SKM-1 treated with dmso at 0.1 percent for 144 hours (cell line): Measurements from ENCODE around the gene SLC22A12.
"Not testable (repeated sequence)": the region's sequence is repeated elsewhere in the genome, so short reads cannot be mapped to it uniquely, and the experiment has no call there.

Experiments
- DNase-seq: peaks from one replicate; lab custom pipeline; 2025; ENCODE audit not compliant: unreplicated experiment; lab: John Stamatoyannopoulos, UW

Gene SLC22A12

GRCh38 chr11:64590763-64591221, at the start of gene SLC22A12:
Gene SLC22A12 (plus strand): TSS chr11:64591220. CDS start chr11:64591557, 337 bp downstream.
- no peak for DNase-seq

GRCh38 chr11:64542172-64543125, 48.6 kb upstream of the SLC22A12 start:
- DNase-seq: no peak

- no peak for DNase-seq
These were observed 47.2 kb upstream of the SLC22A12 start for GRCh38 chr11:64543818-64544217.

- DNase-seq: no peak
These were observed 46.3 kb upstream of the SLC22A12 start for GRCh38 chr11:64544616-64545296.

- no peak for DNase-seq
These were observed 45.4 kb upstream of the SLC22A12 start for GRCh38 chr11:64545619-64546018.

- no peak for DNase-seq
These were observed 44.8 kb upstream of the SLC22A12 start for GRCh38 chr11:64546176-64546575.

- no peak for DNase-seq
These were observed 44.4 kb upstream of the SLC22A12 start for GRCh38 chr11:64546600-64546999.

- DNase-seq: no peak
These were observed 41.1 kb upstream of the SLC22A12 start for GRCh38 chr11:64549969-64550368.

- DNase-seq: peak; percentile 27
These were observed 37.3 kb upstream of the SLC22A12 start for GRCh38 chr11:64553554-64554201.

- no peak for DNase-seq
These were observed 34.8 kb upstream of the SLC22A12 start for GRCh38 chr11:64556044-64556720.

- DNase-seq: no peak
These were observed 34.2 kb upstream of the SLC22A12 start for GRCh38 chr11:64556721-64557250.

- DNase-seq: no peak
These were observed 32.8 kb upstream of the SLC22A12 start for GRCh38 chr11:64558065-64558745.

GRCh38 chr11:64558869-64559268, 32.2 kb upstream of the SLC22A12 start:
- DNase-seq: no peak

- no peak for DNase-seq
These were observed 31.5 kb upstream of the SLC22A12 start for GRCh38 chr11:64559351-64560138.

- DNase-seq: no peak
These were observed 30.8 kb upstream of the SLC22A12 start for GRCh38 chr11:64560139-64560771.

GRCh38 chr11:64560941-64561340, 30.1 kb upstream of the SLC22A12 start:
- DNase-seq: no peak

- DNase-seq: not testable (repeated sequence)
These were observed 29.6 kb upstream of the SLC22A12 start for GRCh38 chr11:64561429-64561828.

GRCh38 chr11:64561984-64562722, 28.9 kb upstream of the SLC22A12 start:
- DNase-seq: no peak
